Measurements from ENCODE around the gene CACNA1H.

- TF ChIP-seq EZH2 (IDR thresholded peaks at IDR 0.05; ENCODE audit: borderline replicate concordance, low read depth, low read length) (no peak; the same call in 1 of the 2 replicates), TRIM25 (IDR thresholded peaks at IDR 0.05; ENCODE audit: borderline replicate concordance) (no peak), SMC3 (conservative IDR thresholded peaks at IDR 0.05; ENCODE audit: insufficient read depth, low read depth, low read length) (no peak), KLF13 (tag; IDR thresholded peaks at IDR 0.05; ENCODE audit: borderline replicate concordance, low read depth) (no peak), CEBPZ (IDR thresholded peaks at IDR 0.05; ENCODE audit: borderline replicate concordance, low read depth, low read length) (no peak), CTCF (IDR thresholded peaks at IDR 0.05 in 2 of 3, conservative IDR thresholded peaks at IDR 0.05 in 1 of 3; ENCODE audit: insufficient read depth in 2 of 3, low read depth in 1 of 3, low read length in 3 of 3) (no peak), POLR2AphosphoS5 (IDR thresholded peaks at IDR 0.05; ENCODE audit: control insufficient read depth, insufficient read depth, low read depth, low read length) (no peak)
These were observed 68.1 kb downstream of the CACNA1H start for GRCh38 chr16:1220841-1221627.

Measured in K562 (cell line).